ENCODE data around the gene UROC1. TPM values are rescaled to one million over a fixed set of nuclear protein-coding genes. Genes with fewer than 3 reads are reported as not detected.

The UROC1 gene
- total and polyA plus RNA-seq, 2 donors (not counting 1 experiment from before 2014, with no cell fraction given), result not detected

GRCh38 chr3:126456766-126457388 is 60.7 kb downstream of the UROC1 start:
- Mint-ChIP-seq H3K4me3 (no peak overlapping the region), H3K9me3 (ENCODE audit: insufficient read depth) (no peaks in the 10 kb centered on the region), H3K27me3 (no peaks in the 10 kb centered on the region), H3K27ac (no peak overlapping the region), H3K4me1 (no peaks in the 10 kb centered on the region)
- H3K27me3 ChIP-seq (replicated peaks in 1 of 4; ENCODE audit: control extremely low read depth in 1 of 4, control insufficient read depth in 3 of 4, insufficient read depth in 4 of 4, low read length in 3 of 4), result no peaks in the 10 kb centered on the region
- no peak overlapping the region for H2AFZ ChIP-seq (ENCODE audit: insufficient read depth, low read depth, low read length, poor library complexity, severe bottlenecking)
- POLR2A ChIA-PET, result no interaction called here
- no peaks in the 10 kb centered on the region for H3K4me1 ChIP-seq (ENCODE audit: control insufficient read depth in 2 of 2, insufficient read depth in 2 of 2, low read length in 2 of 2)
- no peak overlapping the region for H3K27ac ChIP-seq (ENCODE audit: low read length in 2 of 2)
- no peak for DNase-seq
- peaks cover 43% of the 10 kb centered on the region for H3K79me2 ChIP-seq (ENCODE audit: control insufficient read depth, insufficient read depth, low read length)
- CTCF ChIA-PET, result no interaction called here
- TF ChIP-seq, protein P1, sequence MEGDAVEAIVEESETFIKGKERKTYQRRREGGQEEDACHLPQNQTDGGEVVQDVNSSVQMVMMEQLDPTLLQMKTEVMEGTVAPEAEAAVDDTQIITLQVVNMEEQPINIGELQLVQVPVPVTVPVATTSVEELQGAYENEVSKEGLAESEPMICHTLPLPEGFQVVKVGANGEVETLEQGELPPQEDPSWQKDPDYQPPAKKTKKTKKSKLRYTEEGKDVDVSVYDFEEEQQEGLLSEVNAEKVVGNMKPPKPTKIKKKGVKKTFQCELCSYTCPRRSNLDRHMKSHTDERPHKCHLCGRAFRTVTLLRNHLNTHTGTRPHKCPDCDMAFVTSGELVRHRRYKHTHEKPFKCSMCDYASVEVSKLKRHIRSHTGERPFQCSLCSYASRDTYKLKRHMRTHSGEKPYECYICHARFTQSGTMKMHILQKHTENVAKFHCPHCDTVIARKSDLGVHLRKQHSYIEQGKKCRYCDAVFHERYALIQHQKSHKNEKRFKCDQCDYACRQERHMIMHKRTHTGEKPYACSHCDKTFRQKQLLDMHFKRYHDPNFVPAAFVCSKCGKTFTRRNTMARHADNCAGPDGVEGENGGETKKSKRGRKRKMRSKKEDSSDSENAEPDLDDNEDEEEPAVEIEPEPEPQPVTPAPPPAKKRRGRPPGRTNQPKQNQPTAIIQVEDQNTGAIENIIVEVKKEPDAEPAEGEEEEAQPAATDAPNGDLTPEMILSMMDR (IDR thresholded peaks at IDR 0.05), result no peak
- TF ChIP-seq EZH2 (IDR thresholded peaks at IDR 0.05; ENCODE audit: borderline replicate concordance, insufficient read depth, low read depth, low read length, poor library complexity, severe bottlenecking), result no peak
- H4K20me1 ChIP-seq (ENCODE audit: control insufficient read depth, insufficient read depth, low read length, poor library complexity, severe bottlenecking), result peaks cover 88% of the 10 kb centered on the region
- intact Hi-C loops (cut with micrococcal nuclease), result no loop called here
- H3K4me2 ChIP-seq (replicated peaks; ENCODE audit: low read depth, low read length, poor library complexity, severe bottlenecking), result no peak overlapping the region
- no peak overlapping the region for H3K9ac ChIP-seq (ENCODE audit: low read length)
- H3K4me3 ChIP-seq (ENCODE audit: control extremely low read depth in 1 of 5, extremely low read depth in 1 of 5, insufficient read depth in 1 of 5, low read depth in 2 of 5, low read length in 4 of 5), result no peak overlapping the region
- no peak for ATAC-seq (ENCODE audit: low read depth)
- H3K9me3 ChIP-seq (ENCODE audit: control extremely low read depth in 1 of 3, control insufficient read depth in 2 of 3, insufficient read depth in 1 of 3, low read length in 2 of 3), result no peaks in the 10 kb centered on the region
- peaks cover 9 to 80% of the 10 kb centered on the region in 2 experiments for H3K36me3 ChIP-seq (replicated peaks in 1 of 2; ENCODE audit: control extremely low read depth in 1 of 2, control insufficient read depth in 1 of 2, extremely low read depth in 1 of 2, insufficient read depth in 2 of 2, low read length in 1 of 2)
- WGBS (ENCODE audit: insufficient coverage), result 89% methylated on average over 11 of the region's 12 CpGs

GRCh38 chr3:126456211-126456610 is 61.4 kb downstream of the UROC1 start:
- no peak overlapping the region for H3K4me3 Mint-ChIP-seq
- Histone ChIP-seq H4K20me1 (ENCODE audit: control insufficient read depth, insufficient read depth, low read length, poor library complexity, severe bottlenecking) (peaks cover 85% of the 10 kb centered on the region), H3K79me2 (ENCODE audit: control insufficient read depth, insufficient read depth, low read length) (peaks cover 37% of the 10 kb centered on the region), H3K4me3 (ENCODE audit: control extremely low read depth in 1 of 5, extremely low read depth in 1 of 5, insufficient read depth in 1 of 5, low read depth in 2 of 5, low read length in 4 of 5) (no peak overlapping the region), H3K36me3 (replicated peaks in 1 of 2; ENCODE audit: control extremely low read depth in 1 of 2, control insufficient read depth in 1 of 2, extremely low read depth in 1 of 2, insufficient read depth in 2 of 2, low read length in 1 of 2) (peaks cover 4 to 80% of the 10 kb centered on the region in 2 experiments), H3K27me3 (replicated peaks in 1 of 4; ENCODE audit: control extremely low read depth in 1 of 4, control insufficient read depth in 3 of 4, insufficient read depth in 4 of 4, low read length in 3 of 4) (no peaks in the 10 kb centered on the region), H3K27ac (ENCODE audit: low read length in 2 of 2) (no peak overlapping the region), H2AFZ (ENCODE audit: insufficient read depth, low read depth, low read length, poor library complexity, severe bottlenecking) (no peak overlapping the region), H3K9ac (ENCODE audit: low read length) (no peak overlapping the region), H3K4me1 (ENCODE audit: control insufficient read depth in 2 of 2, insufficient read depth in 2 of 2, low read length in 2 of 2) (no peaks in the 10 kb centered on the region), H3K9me3 (ENCODE audit: control extremely low read depth in 1 of 3, control insufficient read depth in 2 of 3, insufficient read depth in 1 of 3, low read length in 2 of 3) (no peaks in the 10 kb centered on the region), H3K4me2 (replicated peaks; ENCODE audit: low read depth, low read length, poor library complexity, severe bottlenecking) (no peak overlapping the region)
- no peaks in the 10 kb centered on the region for H3K27me3 Mint-ChIP-seq
- H3K9me3 Mint-ChIP-seq (ENCODE audit: insufficient read depth), result no peaks in the 10 kb centered on the region
- ChIA-PET CTCF (no interaction called here), POLR2A (no interaction called here)
- no peaks in the 10 kb centered on the region for H3K4me1 Mint-ChIP-seq
- DNase-seq (no peak), ATAC-seq (ENCODE audit: low read depth) (no peak)
- no peak overlapping the region for H3K27ac Mint-ChIP-seq
- 75% methylated on average over 4 of the region's 4 CpGs for WGBS (ENCODE audit: insufficient coverage)
- TF ChIP-seq EZH2 (IDR thresholded peaks at IDR 0.05; ENCODE audit: borderline replicate concordance, insufficient read depth, low read depth, low read length, poor library complexity, severe bottlenecking), result no peak
- TF ChIP-seq, protein P1 (IDR thresholded peaks at IDR 0.05), result no peak
- intact Hi-C loops (cut with micrococcal nuclease), result no loop called here
